SK-N-SH treated with all-trans-retinoic acid at 6 μM for 48 hours (cell line): ENCODE data around the gene PLEKHA3.

Source experiments
- ATAC-seq: fragments of 200-7000 bp; cut with Tn5 transposase; 3 replicates; pipeline ENCODE4 v1.9.1; 2020; ENCODE audit warnings: mild to moderate bottlenecking, moderate library complexity
- ARNTL ChIP-seq: fragments of 450-650 bp; formaldehyde crosslinking; IDR thresholded peaks from 2 replicates; pipeline ENCODE4 v1.5.0; 2020; ENCODE audit warnings: low read depth, mild to moderate bottlenecking, moderate library complexity, borderline replicate concordance
- CREB5 ChIP-seq: fragments of 250-450 bp; sonication (Bioruptor Pico); IDR thresholded peaks from 2 replicates; pipeline ENCODE4 v1.5.1; 2020; ENCODE audit warnings: low read depth, mild to moderate bottlenecking, moderate library complexity
- CSRNP3 ChIP-seq: fragments of 250-450 bp; sonication (Bioruptor Pico); IDR thresholded peaks from 2 replicates; pipeline ENCODE4 v1.5.1; 2021; ENCODE audit warnings: mild to moderate bottlenecking, moderate library complexity
- ESRRG ChIP-seq: fragments of 250-450 bp; sonication (Bioruptor Pico); IDR thresholded peaks from 2 replicates; pipeline ENCODE4 v1.6.1; 2021; ENCODE audit warnings: mild to moderate bottlenecking
- GLIS3 ChIP-seq: fragments of 250-450 bp; sonication (Bioruptor Pico); IDR thresholded peaks from 2 replicates; pipeline ENCODE4 v1.5.0; 2020; ENCODE audit warnings: mild to moderate bottlenecking, moderate library complexity
- ISL1 ChIP-seq: fragments of 250-450 bp; sonication (Bioruptor Pico); IDR thresholded peaks from 2 replicates; pipeline ENCODE4 v2.1.2; 2022; ENCODE audit warnings: mild to moderate bottlenecking, moderate library complexity
- OSR1 ChIP-seq: fragments of 250-450 bp; sonication (Bioruptor Pico); IDR thresholded peaks from 2 replicates; pipeline ENCODE4 v1.8.0; 2022; ENCODE audit warnings: moderate library complexity, mild to moderate bottlenecking, inconsistent platforms
- PATZ1 ChIP-seq: fragments of 250-450 bp; sonication (Bioruptor Pico); IDR thresholded peaks from 2 replicates; pipeline ENCODE4 v1.8.0; 2020; ENCODE audit warnings: mild to moderate bottlenecking, moderate library complexity, borderline replicate concordance
- POU6F1 ChIP-seq: fragments of 250-450 bp; sonication (Bioruptor Pico); IDR thresholded peaks from 2 replicates; pipeline ENCODE4 v1.8.0; 2021; ENCODE audit warnings: low read depth, mild to moderate bottlenecking, moderate library complexity, borderline replicate concordance
- RARB ChIP-seq: fragments of 250-450 bp; sonication (Bioruptor Pico); IDR thresholded peaks from 2 replicates; pipeline ENCODE4 v1.8.0; 2021; ENCODE audit warnings: mild to moderate bottlenecking, moderate library complexity
- SNAI2 ChIP-seq: fragments of 250-450 bp; sonication (Bioruptor Pico); IDR thresholded peaks from 2 replicates; pipeline ENCODE4 v1.5.0; 2020; ENCODE audit warnings: mild to moderate bottlenecking, moderate library complexity
- TCF4 ChIP-seq: fragments of 250-450 bp; sonication (Bioruptor Pico); IDR thresholded peaks from 2 replicates; pipeline ENCODE4 v1.8.0; 2021; ENCODE audit warnings: mild to moderate bottlenecking, moderate library complexity, borderline replicate concordance
- TOX ChIP-seq: fragments of 250-450 bp; sonication (Bioruptor Pico); IDR thresholded peaks from 2 replicates; pipeline ENCODE4 v1.8.0; 2021; ENCODE audit warnings: mild to moderate bottlenecking, moderate library complexity, borderline replicate concordance
- TSHZ2 ChIP-seq: fragments of 250-450 bp; sonication (Bioruptor Pico); IDR thresholded peaks from 2 replicates; pipeline ENCODE4 v1.5.0; 2020; ENCODE audit warnings: mild to moderate bottlenecking, moderate library complexity
- ZC3H10 ChIP-seq: fragments of 250-450 bp; sonication (Bioruptor Pico); IDR thresholded peaks from 2 replicates; pipeline ENCODE4 v1.5.1; 2021; ENCODE audit warnings: mild to moderate bottlenecking, moderate library complexity
- ZFP3 ChIP-seq: fragments of 250-450 bp; sonication (Bioruptor Pico); IDR thresholded peaks from 2 replicates; pipeline ENCODE4 v1.5.0; 2020; ENCODE audit warnings: mild to moderate bottlenecking, moderate library complexity
- ZFP30 ChIP-seq: fragments of 450-650 bp; formaldehyde crosslinking; IDR thresholded peaks from 2 replicates; pipeline ENCODE4 v1.5.0; 2022; ENCODE audit warnings: mild to moderate bottlenecking, moderate library complexity
- ZNF565 ChIP-seq: fragments of 450-650 bp; formaldehyde crosslinking; conservative IDR thresholded peaks from 2 replicates; pipeline ENCODE4 v1.5.0; 2020; ENCODE audit warnings: low read depth, mild to moderate bottlenecking, moderate library complexity
- ZNF70 ChIP-seq: fragments of 450-650 bp; formaldehyde crosslinking; IDR thresholded peaks from 2 replicates; pipeline ENCODE4 v1.5.0; 2020; ENCODE audit warnings: mild to moderate bottlenecking, moderate library complexity
- ZNF8 ChIP-seq: fragments of 450-650 bp; formaldehyde crosslinking; IDR thresholded peaks from 2 replicates; pipeline ENCODE4 v1.5.0; 2020; ENCODE audit warnings: mild to moderate bottlenecking, moderate library complexity

PLEKHA3 gene

GRCh38 chr2:178506524-178506923, 26.3 kb downstream of the PLEKHA3 start:
- no peak for ATAC-seq
- TF ChIP-seq GLIS3 (CRISPR knock-in tag) (no peak), ZFP30 (CRISPR knock-in tag) (no peak), TSHZ2 (CRISPR knock-in tag) (no peak), OSR1 (CRISPR knock-in tag) (no peak), ESRRG (no peak), SNAI2 (CRISPR knock-in tag) (no peak), PATZ1 (CRISPR knock-in tag) (no peak), CSRNP3 (CRISPR knock-in tag) (no peak), TOX (CRISPR knock-in tag) (no peak)

GRCh38 chr2:178506949-178507348, 26.7 kb downstream of the PLEKHA3 start:
- no peak for TF ChIP-seq SNAI2 (CRISPR knock-in tag)
- no peak for TF ChIP-seq ZNF70
- no peak for TF ChIP-seq PATZ1 (CRISPR knock-in tag)
- no peak for TF ChIP-seq ISL1 (CRISPR knock-in tag)
- TF ChIP-seq ZFP30 (CRISPR knock-in tag), result no peak
- no peak for TF ChIP-seq OSR1 (CRISPR knock-in tag)
- no peak for TF ChIP-seq ARNTL (CRISPR knock-in tag)
- TF ChIP-seq CREB5 (CRISPR knock-in tag), result no peak
- no peak for TF ChIP-seq ESRRG
- TF ChIP-seq RARB (CRISPR knock-in tag), result no peak
- no peak for TF ChIP-seq ZFP3 (CRISPR knock-in tag)
- no peak for TF ChIP-seq TCF4 (CRISPR knock-in tag)
- TF ChIP-seq ZNF565 (CRISPR knock-in tag), result no peak
- no peak for TF ChIP-seq ZNF8 (CRISPR knock-in tag)
- TF ChIP-seq ZC3H10 (CRISPR knock-in tag), result no peak
- ATAC-seq, result no peak

GRCh38 chr2:178508646-178509045, 28.4 kb downstream of the PLEKHA3 start:
- no peak for ATAC-seq

More at GRCh38 chr2:178508646-178509045, 28.4 kb downstream of the PLEKHA3 start:
- TF ChIP-seq ZFP30 (CRISPR knock-in tag) (no peak), CREB5 (CRISPR knock-in tag) (no peak), TSHZ2 (CRISPR knock-in tag) (no peak), ISL1 (CRISPR knock-in tag) (no peak), POU6F1 (CRISPR knock-in tag) (no peak), TCF4 (CRISPR knock-in tag) (no peak), OSR1 (CRISPR knock-in tag) (no peak)
